Measurements from ENCODE around the gene RBFOX2.

- TF ChIP-seq, protein P1, sequence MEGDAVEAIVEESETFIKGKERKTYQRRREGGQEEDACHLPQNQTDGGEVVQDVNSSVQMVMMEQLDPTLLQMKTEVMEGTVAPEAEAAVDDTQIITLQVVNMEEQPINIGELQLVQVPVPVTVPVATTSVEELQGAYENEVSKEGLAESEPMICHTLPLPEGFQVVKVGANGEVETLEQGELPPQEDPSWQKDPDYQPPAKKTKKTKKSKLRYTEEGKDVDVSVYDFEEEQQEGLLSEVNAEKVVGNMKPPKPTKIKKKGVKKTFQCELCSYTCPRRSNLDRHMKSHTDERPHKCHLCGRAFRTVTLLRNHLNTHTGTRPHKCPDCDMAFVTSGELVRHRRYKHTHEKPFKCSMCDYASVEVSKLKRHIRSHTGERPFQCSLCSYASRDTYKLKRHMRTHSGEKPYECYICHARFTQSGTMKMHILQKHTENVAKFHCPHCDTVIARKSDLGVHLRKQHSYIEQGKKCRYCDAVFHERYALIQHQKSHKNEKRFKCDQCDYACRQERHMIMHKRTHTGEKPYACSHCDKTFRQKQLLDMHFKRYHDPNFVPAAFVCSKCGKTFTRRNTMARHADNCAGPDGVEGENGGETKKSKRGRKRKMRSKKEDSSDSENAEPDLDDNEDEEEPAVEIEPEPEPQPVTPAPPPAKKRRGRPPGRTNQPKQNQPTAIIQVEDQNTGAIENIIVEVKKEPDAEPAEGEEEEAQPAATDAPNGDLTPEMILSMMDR (IDR thresholded peaks at IDR 0.05) = no peak
- no peak for TF ChIP-seq POLR2AphosphoS5 (IDR thresholded peaks at IDR 0.05)
- TF ChIP-seq POLR2A (IDR thresholded peaks at IDR 0.05) = no peak
Observed at GRCh38 chr22:35872451-35872850, 156.2 kb downstream of the RBFOX2 start.

All from breast epithelium (tissue), 3 donors.